HT-29 (cell line): ENCODE results near the gene APOL1. TPM values are rescaled to one million over a fixed set of nuclear protein-coding genes. Genes with fewer than 3 reads are reported as not detected.
"Not testable (repeated sequence)": the region's sequence is repeated elsewhere in the genome, so short reads cannot be mapped to it uniquely, and the experiment has no call there.

Experiments
- DNase-seq: peaks from one replicate; pipeline ENCODE4 v3.0.0-alpha.2; 2015; ENCODE audit warnings: low spot score
- total RNA-seq: library from RNA; depleted of rRNA; stranded (reverse); fragments of >200 nt; shearing (Covaris generic); gene quantifications from 2 replicates; pipeline ENCODE4 v1.2.3, GENCODE V29; 2014

Gene APOL1
- total RNA-seq, 1 experiment from 2014 or later, result 15.2 TPM

GRCh38 chr22:36267058-36267457 is 14.1 kb downstream of the APOL1 start:
- no peak for DNase-seq

GRCh38 chr22:36267896-36268485 is 15.1 kb downstream of the APOL1 start:
- DNase-seq, result no peak

DNA sequence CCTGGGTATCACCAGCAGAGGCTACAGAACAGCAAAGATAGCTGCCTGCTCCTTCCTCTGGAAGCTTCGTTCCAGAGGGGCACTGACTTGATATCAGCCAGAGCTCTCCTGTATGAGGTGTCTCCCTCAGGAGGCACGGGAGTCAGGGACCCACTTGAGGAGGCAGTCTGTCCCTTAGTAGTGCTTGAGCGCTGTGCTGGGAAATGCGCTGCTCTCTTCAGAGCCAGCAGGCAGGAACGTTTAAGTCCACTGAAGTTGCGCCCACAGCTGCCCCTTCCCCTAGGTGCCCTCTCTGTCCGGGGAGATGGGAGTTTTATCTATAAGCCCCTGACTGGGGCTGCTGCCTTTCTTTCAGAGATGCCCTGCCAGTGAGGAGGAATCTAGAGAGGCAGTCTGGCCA is 18.3 kb downstream of the APOL1 start:
- not testable (repeated sequence) for DNase-seq

GRCh38 chr22:36271951-36272350 is 19.0 kb downstream of the APOL1 start:
- not testable (repeated sequence) for DNase-seq

GRCh38 chr22:36274531-36274930 is 21.6 kb downstream of the APOL1 start:
- no peak for DNase-seq

GRCh38 chr22:36277482-36278291 is 24.8 kb downstream of the APOL1 start:
- DNase-seq, result peak; percentile 66

- no peak for DNase-seq
Measured at GRCh38 chr22:36279219-36279666, 26.3 kb downstream of the APOL1 start.

GRCh38 chr22:36280379-36280778 is 27.4 kb downstream of the APOL1 start:
- DNase-seq, result no peak

GRCh38 chr22:36281781-36282327 is 28.9 kb downstream of the APOL1 start:
- DNase-seq, result no peak

DNA sequence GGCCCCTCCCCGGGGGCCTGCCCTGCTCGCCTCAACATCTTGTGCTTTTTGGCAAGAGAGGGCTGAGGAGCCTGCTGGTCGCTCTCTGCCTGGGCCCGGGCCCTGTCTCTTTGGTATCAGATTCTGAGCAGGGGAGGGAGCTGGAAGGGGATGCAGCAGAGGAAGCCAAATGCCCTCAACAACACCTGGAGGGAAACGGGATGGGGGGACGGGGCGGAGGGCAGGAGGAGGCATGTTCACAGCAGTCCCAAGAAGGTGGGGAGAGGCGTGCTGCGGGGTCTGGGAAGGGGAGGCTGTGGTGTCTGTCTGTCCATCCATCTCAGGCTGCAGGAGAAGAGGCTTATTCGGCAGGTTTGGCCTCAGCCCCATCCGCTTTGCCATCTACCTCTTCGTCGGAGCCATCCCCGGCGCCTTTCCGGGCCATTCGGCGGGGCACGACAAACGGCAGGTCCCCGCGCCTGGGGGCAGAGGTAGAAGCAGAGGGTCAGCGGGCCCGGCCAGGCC is 29.4 kb downstream of the APOL1 start:
- no peak for DNase-seq

DNA sequence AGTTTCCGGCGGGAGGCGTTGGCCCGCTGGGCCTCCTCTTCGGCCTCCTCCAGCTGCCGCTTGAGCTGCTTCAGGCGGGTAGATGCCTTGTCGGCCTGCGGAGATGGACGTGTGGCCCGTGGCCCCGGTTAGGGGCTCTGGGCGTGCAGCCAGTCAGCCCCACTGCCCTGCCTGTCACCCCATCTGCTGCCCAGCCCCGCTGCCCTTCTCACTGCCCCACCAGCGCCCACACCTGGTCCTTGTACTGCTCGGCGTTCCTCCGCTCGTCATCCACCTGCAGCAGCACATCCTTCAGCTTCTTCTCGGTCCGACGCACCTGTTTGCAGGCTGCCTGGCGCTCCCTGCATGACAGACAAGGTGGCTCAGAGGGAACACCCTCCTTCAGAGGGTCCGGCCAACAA is 31.2 kb downstream of the APOL1 start:
- no peak for DNase-seq

- DNase-seq, result no peak
Measured at GRCh38 chr22:36285017-36285416, 32.1 kb downstream of the APOL1 start.

DNA sequence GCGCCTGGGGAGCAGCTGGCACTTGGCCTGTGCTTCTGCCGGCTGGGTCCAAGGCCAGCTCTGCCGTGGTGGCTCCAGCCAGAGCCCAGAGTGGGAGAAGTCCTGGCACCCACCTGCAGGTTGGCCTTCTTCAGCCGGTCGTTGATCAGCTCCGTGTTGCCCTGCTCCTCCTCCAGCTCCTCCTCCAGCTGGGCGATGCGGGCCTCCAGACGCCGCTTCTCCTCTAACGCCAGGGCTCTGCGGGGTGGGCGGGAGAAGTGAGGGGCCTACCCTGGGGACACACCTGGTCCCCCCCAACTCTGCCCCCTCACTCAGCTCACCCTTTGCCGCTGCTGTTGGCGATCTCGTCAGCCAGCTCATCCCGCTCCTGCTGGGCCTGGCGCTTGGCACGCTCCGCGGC is 32.6 kb downstream of the APOL1 start:
- DNase-seq, result no peak

DNA sequence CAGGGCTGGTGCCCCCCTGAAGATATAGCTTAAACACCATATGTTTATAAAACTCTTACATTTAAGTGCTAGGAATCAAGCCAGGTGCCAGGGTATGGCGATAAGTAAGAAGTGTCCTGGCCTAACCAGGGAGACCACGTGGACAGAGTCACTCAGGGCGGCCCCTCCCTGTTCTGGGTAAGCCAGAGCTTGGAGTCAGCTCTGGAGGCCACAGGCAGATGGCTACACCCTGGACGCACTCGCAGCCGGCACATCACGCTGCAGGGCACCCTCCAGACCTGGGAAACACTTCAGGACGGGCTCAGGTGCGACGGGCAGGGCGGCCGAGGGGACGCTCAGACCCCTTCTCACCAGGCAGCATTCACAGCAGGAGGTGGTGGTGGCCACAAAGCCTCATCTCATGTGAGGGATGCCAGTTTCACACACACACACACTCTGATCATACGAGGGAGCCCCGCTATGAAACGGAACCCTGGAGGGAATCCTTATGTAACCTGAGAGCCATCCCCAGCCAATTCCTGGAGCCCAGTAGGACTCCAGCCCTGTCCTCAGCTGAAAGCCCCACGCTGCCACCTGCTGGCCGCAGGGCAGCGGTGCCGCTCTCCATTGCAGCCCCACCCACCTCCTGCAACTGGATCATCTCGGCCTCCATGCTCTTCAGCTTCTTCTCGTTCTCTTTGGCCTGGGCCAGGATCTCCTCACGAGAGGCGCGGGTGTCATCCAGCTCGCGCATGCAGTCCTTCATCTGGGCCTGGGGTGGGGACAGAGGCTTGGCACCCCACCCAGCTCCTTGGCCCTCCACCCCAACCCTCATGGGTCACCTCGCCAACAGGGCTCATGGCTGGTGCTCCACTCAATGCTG is 33.4 kb downstream of the APOL1 start:
- peak; percentile 69 for DNase-seq

DNA sequence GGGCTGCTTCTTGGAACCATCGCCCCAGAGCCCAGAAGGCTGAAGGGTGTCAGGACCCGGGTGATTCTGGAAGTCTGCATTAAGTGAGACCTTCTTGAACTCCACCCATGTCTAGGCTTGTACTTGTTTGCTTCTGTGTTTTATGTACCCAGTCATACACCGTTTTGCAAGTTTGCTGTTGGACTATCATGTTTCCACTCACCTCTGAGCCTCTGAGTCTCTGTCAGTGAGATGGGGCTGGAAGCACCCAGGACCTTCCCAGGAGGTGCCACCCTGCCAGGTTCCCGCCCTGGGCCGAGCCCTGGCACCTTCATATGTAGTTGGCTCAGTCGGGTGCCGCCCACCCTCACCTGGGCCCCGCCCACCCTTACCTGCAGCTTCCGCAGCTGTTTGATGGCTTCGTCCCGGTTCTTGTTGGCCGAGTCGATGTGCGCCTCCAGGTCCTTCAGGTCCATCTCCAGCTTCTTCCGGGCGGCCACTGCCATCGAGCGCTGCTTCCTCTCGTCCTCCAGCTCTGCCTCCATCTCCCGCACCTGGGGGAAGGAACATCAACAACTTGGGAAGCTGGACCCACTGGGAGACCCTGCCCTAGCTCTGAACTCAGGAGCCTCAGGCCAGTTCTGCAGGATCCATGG is 35.1 kb downstream of the APOL1 start:
- no peak for DNase-seq

DNA sequence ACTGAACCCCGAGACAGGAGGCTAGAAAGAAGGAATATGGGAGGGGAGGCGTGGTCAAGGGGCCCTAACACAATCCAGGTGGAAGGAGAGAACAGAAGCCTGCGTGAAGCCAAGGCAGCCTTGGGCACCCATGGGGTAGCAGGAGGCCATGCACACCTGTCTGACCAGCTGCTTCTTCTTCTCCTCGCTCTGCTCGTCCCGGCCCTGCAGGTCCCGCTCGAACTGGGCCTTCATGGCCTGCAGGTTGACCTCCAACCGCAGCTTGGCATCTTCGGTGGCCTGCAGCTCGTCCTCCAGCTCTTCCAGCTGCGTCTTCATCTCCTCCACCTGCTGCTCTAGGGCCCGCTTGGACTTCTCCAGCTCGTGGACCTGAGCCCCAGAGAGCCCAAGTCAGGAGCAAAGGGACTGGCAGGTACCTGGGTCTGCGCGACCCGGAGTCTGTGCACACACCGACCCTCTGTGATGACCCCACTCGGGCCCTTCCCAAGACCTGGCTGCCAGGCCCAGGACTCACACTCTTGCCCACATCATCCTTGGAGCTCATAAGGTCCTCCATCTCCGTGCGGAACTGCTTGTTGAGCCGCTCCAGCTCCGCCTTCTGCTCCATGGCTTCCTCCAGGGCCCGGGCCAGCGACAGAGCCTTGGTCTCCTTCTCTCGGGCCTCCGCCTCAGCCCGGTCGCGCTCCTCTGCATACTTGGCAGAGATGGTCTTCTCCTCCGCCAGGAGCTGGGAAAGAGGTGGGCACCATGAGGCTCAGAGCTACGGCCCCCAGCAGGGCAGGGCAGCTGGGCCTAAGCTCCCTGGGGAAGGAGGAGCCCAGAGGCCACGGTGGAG is 35.9 kb downstream of the APOL1 start:
- DNase-seq, result no peak

GRCh38 chr22:36289406-36289870 is 36.5 kb downstream of the APOL1 start:
- no peak for DNase-seq

DNA sequence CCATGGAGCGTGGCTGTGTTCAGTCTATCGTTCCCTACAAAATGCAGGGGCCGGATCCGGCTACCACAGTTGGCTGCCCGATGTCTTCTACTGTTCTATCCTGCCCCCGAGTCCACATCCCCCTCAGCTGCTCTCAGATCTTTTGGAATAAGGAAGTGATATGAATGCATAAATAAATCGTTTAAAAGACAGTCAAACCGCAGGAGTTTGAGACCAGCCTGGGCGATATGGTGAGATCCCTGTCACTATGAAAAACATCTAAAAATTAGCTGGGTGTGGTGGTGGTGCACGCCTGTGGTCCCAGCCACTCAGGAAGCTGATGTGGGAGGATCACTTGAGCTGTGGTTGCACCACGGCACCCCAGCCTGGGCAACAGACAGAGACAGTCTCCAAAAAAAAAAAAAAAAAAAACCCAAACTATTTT is 37.0 kb downstream of the APOL1 start:
- not testable (repeated sequence) for DNase-seq

DNA sequence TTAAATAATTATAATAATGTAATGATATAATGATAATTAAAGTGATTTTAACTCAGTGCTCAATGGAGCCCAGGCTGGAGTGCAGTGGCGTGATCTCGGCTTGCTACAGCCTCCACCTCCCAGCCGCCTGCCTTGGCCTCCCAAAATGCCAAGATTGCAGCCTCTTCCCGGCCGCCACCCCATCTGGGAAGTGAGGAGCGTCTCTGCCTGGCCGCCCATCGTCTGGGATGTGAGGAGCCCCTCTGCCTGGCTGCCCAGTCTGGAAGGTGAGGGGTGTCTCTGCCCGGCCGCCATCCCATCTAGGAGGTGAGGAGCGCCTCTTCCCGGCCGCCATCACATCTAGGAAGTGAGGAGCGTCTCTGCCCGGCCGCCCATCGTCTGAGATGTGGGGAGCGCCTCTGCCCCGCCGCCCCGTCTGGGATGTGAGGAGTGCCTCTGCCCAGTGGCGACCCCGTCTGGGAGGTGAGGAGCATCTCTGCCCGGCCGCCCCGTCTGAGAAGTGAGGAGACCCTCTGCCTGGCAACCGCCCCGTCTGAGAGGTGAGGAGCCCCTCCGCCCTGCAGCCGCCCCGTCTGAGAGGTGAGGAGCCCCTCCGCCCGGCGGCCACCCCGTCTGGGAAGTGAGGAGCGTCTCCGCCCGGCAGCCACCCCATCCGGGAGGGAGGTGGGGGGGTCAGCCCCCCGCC is 37.6 kb downstream of the APOL1 start:
- DNase-seq, result not testable (repeated sequence)
